Transverse colon (tissue), 4 donors: ENCODE measurements around the gene TNFRSF19.

Source experiments
- POLR2AphosphoS5 ChIP-seq, 3 donors: sonication (generic); formaldehyde crosslinking; IDR thresholded peaks; one replicate each; pipeline ENCODE4 v1.6.1; 2016; ENCODE audit warnings: antibody characterized with exemption in 3 of 3
- TF ChIP-seq, protein P1 (sequence below), 5 experiments: fragments of 200-600 bp in 3 of 5; fragments of 450-650 bp in 2 of 5; sonication (generic) in 3 of 5; IDR thresholded peaks; 1 replicate in 2 of 5; 2 replicates in 3 of 5; pipeline ENCODE4 v1.5.1; 2016 to 2017; ENCODE audit warnings: antibody characterized with exemption in 5 of 5, inconsistent platforms in 3 of 5, mild to moderate bottlenecking in 2 of 5, moderate library complexity in 1 of 5

DNA sequence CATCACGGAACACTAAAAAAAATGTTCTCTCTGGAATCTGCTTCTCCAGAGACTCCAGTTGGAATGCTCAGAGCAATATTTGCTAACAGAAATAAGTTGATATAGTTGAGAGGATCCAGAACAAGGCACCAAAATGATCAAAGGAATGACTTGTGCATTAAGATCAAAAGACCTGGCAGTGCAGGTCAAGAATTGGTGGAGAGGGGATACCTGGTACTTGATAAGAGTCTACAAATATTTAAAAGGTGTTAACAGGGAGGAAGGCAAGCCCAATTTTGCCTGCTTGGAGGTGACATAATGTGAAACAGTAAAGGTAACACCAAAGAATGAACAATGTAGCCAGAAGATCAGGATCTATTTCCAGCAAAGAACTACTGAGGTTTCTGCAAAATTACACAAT lies 20.0 kb upstream of the TNFRSF19 start:
- TF ChIP-seq, protein P1, sequence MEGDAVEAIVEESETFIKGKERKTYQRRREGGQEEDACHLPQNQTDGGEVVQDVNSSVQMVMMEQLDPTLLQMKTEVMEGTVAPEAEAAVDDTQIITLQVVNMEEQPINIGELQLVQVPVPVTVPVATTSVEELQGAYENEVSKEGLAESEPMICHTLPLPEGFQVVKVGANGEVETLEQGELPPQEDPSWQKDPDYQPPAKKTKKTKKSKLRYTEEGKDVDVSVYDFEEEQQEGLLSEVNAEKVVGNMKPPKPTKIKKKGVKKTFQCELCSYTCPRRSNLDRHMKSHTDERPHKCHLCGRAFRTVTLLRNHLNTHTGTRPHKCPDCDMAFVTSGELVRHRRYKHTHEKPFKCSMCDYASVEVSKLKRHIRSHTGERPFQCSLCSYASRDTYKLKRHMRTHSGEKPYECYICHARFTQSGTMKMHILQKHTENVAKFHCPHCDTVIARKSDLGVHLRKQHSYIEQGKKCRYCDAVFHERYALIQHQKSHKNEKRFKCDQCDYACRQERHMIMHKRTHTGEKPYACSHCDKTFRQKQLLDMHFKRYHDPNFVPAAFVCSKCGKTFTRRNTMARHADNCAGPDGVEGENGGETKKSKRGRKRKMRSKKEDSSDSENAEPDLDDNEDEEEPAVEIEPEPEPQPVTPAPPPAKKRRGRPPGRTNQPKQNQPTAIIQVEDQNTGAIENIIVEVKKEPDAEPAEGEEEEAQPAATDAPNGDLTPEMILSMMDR (IDR thresholded peaks at IDR 0.05), result no peak
- TF ChIP-seq POLR2AphosphoS5 (IDR thresholded peaks at IDR 0.05), result no peak
